ENCODE measurements around the gene OR4D1. TPM values are rescaled to one million over a fixed set of nuclear protein-coding genes. Genes with fewer than 3 reads are reported as not detected.

Gene OR4D1
- total RNA-seq, 1 experiment from 2014 or later, result not detected

DNA sequence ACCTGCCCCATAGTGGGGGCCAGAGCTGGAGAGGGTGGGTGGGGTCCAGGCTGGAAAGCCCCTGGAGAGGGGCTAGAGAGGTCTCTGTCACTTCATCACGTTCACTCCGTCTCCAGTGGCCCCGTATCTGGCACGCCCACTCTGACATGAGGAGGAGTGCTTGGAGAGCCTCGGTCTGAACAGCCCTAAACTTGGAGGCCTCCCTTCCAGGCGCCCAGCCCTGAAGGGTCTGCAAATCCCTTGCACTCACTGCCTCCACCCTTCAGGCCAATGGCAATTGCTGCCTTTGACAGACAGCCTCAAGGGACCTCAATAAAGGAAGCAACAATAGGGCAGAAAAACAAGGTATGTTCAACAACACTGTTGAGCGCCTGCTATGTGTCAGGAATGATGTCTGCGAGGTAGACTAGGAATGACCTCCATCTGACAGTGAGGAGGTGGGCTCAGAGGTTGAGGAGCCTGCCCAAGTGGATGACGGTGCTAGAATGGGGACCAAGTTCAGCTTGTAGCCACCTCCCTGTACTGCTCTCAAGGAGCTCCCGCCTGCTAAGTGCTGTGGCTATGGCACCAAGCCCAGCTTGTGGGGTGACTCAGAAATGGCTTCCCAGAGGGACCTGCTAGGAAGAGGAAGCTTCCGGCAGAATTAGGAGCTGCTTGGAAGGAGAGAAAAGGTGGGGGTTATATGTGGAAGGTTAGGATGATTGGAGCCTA lies 41.4 kb downstream of the OR4D1 start:
- Mint-ChIP-seq H3K9me3 (ENCODE audit: unreplicated experiment) (no peaks in the 10 kb centered on the region), H3K27ac (ENCODE audit: unreplicated experiment) (no peak overlapping the region), H3K4me3 (ENCODE audit: unreplicated experiment) (no peak overlapping the region), H3K36me3 (ENCODE audit: insufficient read depth, unreplicated experiment) (no peaks in the 10 kb centered on the region), H3K27me3 (ENCODE audit: insufficient read depth, unreplicated experiment) (peaks cover 8% of the 10 kb centered on the region), H3K4me1 (ENCODE audit: low read depth, unreplicated experiment) (peaks cover 8% of the 10 kb centered on the region)
- no peaks in the 10 kb centered on the region for H3K9me3 ChIP-seq
- intact Hi-C loops (cut with micrococcal nuclease; ENCODE audit: unreplicated experiment), result no loop called here
- no peaks in the 10 kb centered on the region for H3K27me3 ChIP-seq (replicated peaks; ENCODE audit: control insufficient read depth, insufficient read depth, low read length)
- peaks cover 8% of the 10 kb centered on the region for H3K4me1 ChIP-seq
- H3K4me3 ChIP-seq (ENCODE audit: low read depth, low read length), result no peak overlapping the region
- ChIA-PET CTCF (no interaction called here), POLR2A (no interaction called here)
- no peaks in the 10 kb centered on the region for H3K36me3 ChIP-seq (ENCODE audit: control insufficient read depth, insufficient read depth, low read length)
- no peak for TF ChIP-seq CTCF (IDR thresholded peaks at IDR 0.05; ENCODE audit: insufficient read depth in 1 of 2, low read depth in 1 of 2, low read length in 1 of 2, severe bottlenecking in 1 of 2, unreplicated experiment in 1 of 2)
- no peak for DNase-seq
- BruUV-seq (replicated peaks), result no TSS peak

DNA sequence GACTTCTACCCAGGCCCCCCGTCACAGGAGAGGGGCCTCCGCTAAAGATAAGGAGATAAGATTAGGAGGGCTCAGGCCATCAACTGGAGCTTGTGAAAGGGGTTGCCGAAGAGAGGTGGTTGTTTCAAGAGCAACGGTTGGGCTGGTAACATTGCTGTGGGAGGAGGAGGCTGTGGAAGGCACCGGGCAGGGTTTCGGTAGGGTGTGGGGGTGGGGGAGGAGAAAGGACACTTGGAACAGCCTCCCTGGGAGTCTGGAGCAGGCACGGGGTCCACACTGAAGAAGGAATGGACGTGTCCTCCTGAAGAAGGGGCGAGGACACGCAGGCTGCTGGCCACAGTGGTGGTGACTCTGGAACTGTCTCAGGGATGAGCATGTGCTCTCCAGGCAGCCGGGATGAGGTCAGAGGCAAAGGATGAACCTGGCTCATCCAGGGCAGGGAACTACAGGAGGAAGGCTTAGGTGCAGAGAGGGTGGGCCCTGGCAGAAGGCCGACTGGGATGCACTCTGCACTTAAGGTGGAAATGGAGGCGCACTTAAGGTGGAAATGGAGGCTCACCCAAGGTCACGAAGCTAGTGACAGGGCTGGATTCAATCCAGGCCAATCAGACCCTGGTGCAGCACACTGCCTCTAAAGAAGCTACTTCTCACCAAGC lies 43.2 kb downstream of the OR4D1 start:
- peaks cover 8% of the 10 kb centered on the region for H3K27me3 Mint-ChIP-seq (ENCODE audit: insufficient read depth, unreplicated experiment)
- BruUV-seq (replicated peaks), result no TSS peak

GRCh38 chr17:58192612-58193011 lies 44.4 kb downstream of the OR4D1 start, which contains the start of gene EPX:
TSS of gene EPX (plus strand) at chr17:58192726. CDS start at chr17:58192847, 121 bp downstream.
- Mint-ChIP-seq H3K4me1 (ENCODE audit: low read depth, unreplicated experiment) (peaks cover 8% of the 10 kb centered on the region), H3K9me3 (ENCODE audit: unreplicated experiment) (no peaks in the 10 kb centered on the region), H3K27me3 (ENCODE audit: insufficient read depth, unreplicated experiment) (peaks cover 9% of the 10 kb centered on the region), H3K27ac (ENCODE audit: unreplicated experiment) (no peak within 1 kb of the TSS), H3K4me3 (ENCODE audit: unreplicated experiment) (no peak within 1 kb of the TSS), H3K36me3 (ENCODE audit: insufficient read depth, unreplicated experiment) (no peaks in the 10 kb centered on the region)
- no peak for DNase-seq
- intact Hi-C loops (cut with micrococcal nuclease; ENCODE audit: unreplicated experiment), result no loop called here
- H3K27me3 ChIP-seq (replicated peaks; ENCODE audit: control insufficient read depth, insufficient read depth, low read length), result no peaks in the 10 kb centered on the region
- ChIA-PET CTCF (no interaction called here), POLR2A (interaction anchor here (0.5 kb wide), 1 partner anchor 110 kb away, joined by 5 read pairs; no protein-coding TSS in a partner anchor)
- H3K36me3 ChIP-seq (ENCODE audit: control insufficient read depth, insufficient read depth, low read length), result no peaks in the 10 kb centered on the region
- BruUV-seq (replicated peaks), result no TSS peak
- H3K9me3 ChIP-seq, result no peaks in the 10 kb centered on the region
- H3K4me1 ChIP-seq, result peaks cover 8% of the 10 kb centered on the region
- H3K4me3 ChIP-seq (ENCODE audit: low read depth, low read length), result no peak within 1 kb of the TSS
- no peak for TF ChIP-seq CTCF (IDR thresholded peaks at IDR 0.05; ENCODE audit: insufficient read depth in 1 of 2, low read depth in 1 of 2, low read length in 1 of 2, severe bottlenecking in 1 of 2, unreplicated experiment in 1 of 2)

More for the DNA sequence above, 43.2 kb downstream of the OR4D1 start:
- Mint-ChIP-seq H3K27ac (ENCODE audit: unreplicated experiment) (no peak overlapping the region), H3K4me3 (ENCODE audit: unreplicated experiment) (no peak overlapping the region), H3K36me3 (ENCODE audit: insufficient read depth, unreplicated experiment) (no peaks in the 10 kb centered on the region), H3K9me3 (ENCODE audit: unreplicated experiment) (no peaks in the 10 kb centered on the region), H3K4me1 (ENCODE audit: low read depth, unreplicated experiment) (peaks cover 8% of the 10 kb centered on the region)
- DNase-seq, result no peak
- Histone ChIP-seq H3K9me3 (no peaks in the 10 kb centered on the region), H3K4me1 (peaks cover 8% of the 10 kb centered on the region), H3K4me3 (ENCODE audit: low read depth, low read length) (no peak overlapping the region), H3K27me3 (replicated peaks; ENCODE audit: control insufficient read depth, insufficient read depth, low read length) (no peaks in the 10 kb centered on the region), H3K36me3 (ENCODE audit: control insufficient read depth, insufficient read depth, low read length) (no peaks in the 10 kb centered on the region)
- POLR2A ChIA-PET, result no interaction called here
- no peak for TF ChIP-seq CTCF (IDR thresholded peaks at IDR 0.05; ENCODE audit: insufficient read depth in 1 of 2, low read depth in 1 of 2, low read length in 1 of 2, severe bottlenecking in 1 of 2, unreplicated experiment in 1 of 2)
- CTCF ChIA-PET, result interaction anchor here (0.6 kb wide), 1 partner anchor 21 kb away, joined by 4 read pairs; no protein-coding TSS in a partner anchor
- intact Hi-C loops (cut with micrococcal nuclease; ENCODE audit: unreplicated experiment), result no loop called here

All from Caco-2 (cell line).